Natural killer cell (primary cell): ENCODE measurements around the gene MARCHF10. TPM values are rescaled to one million over a fixed set of nuclear protein-coding genes. Genes with fewer than 3 reads are reported as not detected.
A peak's percentile ranks its signal among the peaks of the same experiment; 100 is the strongest.

ENCODE experiments used
- ATAC-seq, 3 donors: fragments of 150-1000 bp in 2 of 3; fragments of 200-7000 bp in 1 of 3; cut with Tn5 transposase; 1 replicate in 1 of 3; 2 replicates in 2 of 3; pipeline ENCODE4 v1.10.0; 2021; ENCODE audit warnings: mild to moderate bottlenecking in 2 of 3, moderate library complexity in 2 of 3
- DNase-seq, 2 donors: peaks; one replicate each; pipeline versions ENCODE4 v3.0.0 to v3.0.0-alpha.2; 2013 to 2021; ENCODE audit warnings: mixed read lengths in 1 of 2
- H3K27ac ChIP-seq: one replicate; pipeline ENCODE4 v1.5.1; 2013; ENCODE audit warnings: mild to moderate bottlenecking, low read length
- H3K27me3 ChIP-seq: one replicate; pipeline ENCODE4 v1.6.1; 2013; ENCODE audit warnings: low read length; ENCODE audit not compliant: control insufficient read depth, insufficient read depth
- H3K36me3 ChIP-seq: one replicate; pipeline ENCODE4 v1.6.1; 2013; ENCODE audit warnings: low read length; ENCODE audit not compliant: control insufficient read depth, insufficient read depth
- H3K4me1 ChIP-seq: one replicate; pipeline ENCODE4 v1.6.1; 2013; ENCODE audit warnings: low read length; ENCODE audit not compliant: control insufficient read depth, insufficient read depth
- H3K4me3 ChIP-seq: one replicate; pipeline ENCODE4 v1.5.1; 2013; ENCODE audit warnings: low read length
- H3K9me3 ChIP-seq: one replicate; pipeline ENCODE4 v1.6.1; 2013; ENCODE audit warnings: low read length; ENCODE audit not compliant: control insufficient read depth, insufficient read depth
- H3K27ac Mint-ChIP-seq, 2 donors: one replicate each; pipeline ENCODE4 v1.8.0; 2022; ENCODE audit warnings: mild to moderate bottlenecking in 2 of 2, mixed read lengths in 2 of 2, moderate library complexity in 1 of 2
- H3K27me3 Mint-ChIP-seq, 2 donors: one replicate each; pipeline ENCODE4 v1.8.0; 2022; ENCODE audit warnings: low read depth in 2 of 2, mixed read lengths in 2 of 2
- H3K36me3 Mint-ChIP-seq: one replicate; pipeline ENCODE4 v1.8.0; 2022; ENCODE audit warnings: mixed read lengths
- H3K4me1 Mint-ChIP-seq, 2 donors: one replicate each; pipeline ENCODE4 v1.8.0; 2022; ENCODE audit warnings: mixed read lengths in 2 of 2
- H3K4me3 Mint-ChIP-seq: one replicate; pipeline ENCODE4 v1.8.0; 2022; ENCODE audit warnings: mild to moderate bottlenecking, moderate library complexity, mixed read lengths
- H3K9me3 Mint-ChIP-seq, 2 donors: one replicate each; pipeline ENCODE4 v1.8.0; 2022; ENCODE audit warnings: mixed read lengths in 2 of 2
- CTCF ChIP-seq: fragments of 200-600 bp; IDR thresholded peaks from one replicate; pipeline ENCODE4 v1.8.0; 2022; ENCODE audit warnings: antibody characterized with exemption
- WGBS: methylation state at CpG from one replicate; pipeline ENCODE4 v1.1.7; 2013; ENCODE audit warnings: missing lambda C conversion rate; ENCODE audit not compliant: insufficient coverage; 5-methylcytosine and 5-hydroxymethylcytosine counted together
- intact Hi-C: fragments of 100-400 bp; cut with micrococcal nuclease; formaldehyde crosslinking; loops from one replicate; pipeline ENCODE4 v1.14.2; 2022
- total RNA-seq, 4 donors: library from RNA; stranded (reverse); fragments of 120-200 nt in 1 of 4; gene quantifications; one replicate each; pipeline versions ENCODE4 v1.2.3 to v1.2.4, GENCODE V29; 2013 to 2022

MARCHF10 gene
- 1 to 10 TPM in 1 of 3 donors, under 1 TPM in 2; 0.35 to 1.2 (median 0.40) TPM for total RNA-seq
- 1.1 TPM for total RNA-seq (2013)

GRCh38 chr17:62807812-62808575 lies at the start of gene MARCHF10:
TSS of gene MARCHF10 (minus strand) at chr17:62808314. CDS start at chr17:62801735, 6,579 bp downstream.
- 10% methylated on average over 57 of the region's 57 CpGs for WGBS

DNA sequence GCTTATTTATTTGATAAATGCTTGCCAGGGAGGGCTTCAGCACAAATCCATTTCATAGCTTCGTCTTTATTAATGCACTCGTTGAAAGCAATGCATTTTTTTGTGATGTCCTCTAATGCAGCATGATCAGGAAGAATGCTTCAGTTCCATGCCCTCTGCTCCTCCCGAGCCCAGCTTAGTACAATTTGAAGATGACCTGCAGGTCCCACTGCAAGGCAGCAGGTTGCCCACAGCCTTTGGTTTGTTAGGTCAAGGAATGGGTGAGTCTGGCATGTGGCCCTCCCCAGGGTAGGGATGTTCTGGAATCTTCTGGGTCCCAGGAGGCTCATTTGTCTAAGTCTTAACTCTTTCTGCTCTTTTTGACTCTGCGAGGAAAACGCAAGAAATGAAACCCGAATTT lies 49.4 kb upstream of the MARCHF10 start:
- H3K9me3 Mint-ChIP-seq, result no peaks in the 10 kb centered on the region
- no peaks in the 10 kb centered on the region for H3K36me3 Mint-ChIP-seq
- Histone ChIP-seq H3K9me3 (no peaks in the 10 kb centered on the region), H3K27ac (no peak overlapping the region), H3K27me3 (no peaks in the 10 kb centered on the region), H3K4me1 (no peaks in the 10 kb centered on the region), H3K36me3 (no peaks in the 10 kb centered on the region), H3K4me3 (no peak overlapping the region)
- DNase-seq, result no peak
- H3K27me3 Mint-ChIP-seq, result peaks cover 2 to 13% of the 10 kb centered on the region in 2 donors
- H3K4me3 Mint-ChIP-seq, result no peak overlapping the region
- no peak for TF ChIP-seq CTCF
- no peak for ATAC-seq
- 92% methylated on average over 6 of the region's 6 CpGs for WGBS
- intact Hi-C loops, result no loop called here
- no peaks in the 10 kb centered on the region for H3K4me1 Mint-ChIP-seq
- no peak overlapping the region for H3K27ac Mint-ChIP-seq

More at GRCh38 chr17:62807812-62808575, at the start of gene MARCHF10:
- DNase-seq (peak in 1 of 2 donors; percentile 32), ATAC-seq (peak in 1 of 3 donors; percentile 34)
- H3K4me3 Mint-ChIP-seq, result no peak within 1 kb of the TSS
- intact Hi-C loops, result no loop called here
- H3K4me1 Mint-ChIP-seq, result no peaks in the 10 kb centered on the region
- Histone ChIP-seq H3K9me3 (no peaks in the 10 kb centered on the region), H3K4me3 (no peak within 1 kb of the TSS), H3K27ac (no peak within 1 kb of the TSS), H3K36me3 (no peaks in the 10 kb centered on the region), H3K4me1 (peaks cover 6% of the 10 kb centered on the region), H3K27me3 (peaks cover 5% of the 10 kb centered on the region)
- H3K27ac Mint-ChIP-seq, result no peak within 1 kb of the TSS
- no peaks in the 10 kb centered on the region for H3K36me3 Mint-ChIP-seq
- H3K9me3 Mint-ChIP-seq, result no peaks in the 10 kb centered on the region
- TF ChIP-seq CTCF, result no peak
- H3K27me3 Mint-ChIP-seq, result peaks cover 39 to 44% of the 10 kb centered on the region in 2 donors

GRCh38 chr17:62856594-62856993 lies 48.5 kb upstream of the MARCHF10 start:
- H3K27me3 Mint-ChIP-seq, result peaks cover 2 to 13% of the 10 kb centered on the region in 2 donors
- H3K36me3 ChIP-seq, result no peaks in the 10 kb centered on the region
- H3K9me3 ChIP-seq, result no peaks in the 10 kb centered on the region
- H3K27ac ChIP-seq, result no peak overlapping the region
- no peak for ATAC-seq
- no peak for DNase-seq
- no peaks in the 10 kb centered on the region for H3K4me1 Mint-ChIP-seq
- H3K36me3 Mint-ChIP-seq, result no peaks in the 10 kb centered on the region
- H3K27ac Mint-ChIP-seq, result no peak overlapping the region
- H3K27me3 ChIP-seq, result no peaks in the 10 kb centered on the region
- no peak overlapping the region for H3K4me3 ChIP-seq
- H3K9me3 Mint-ChIP-seq, result no peaks in the 10 kb centered on the region
- WGBS, result 77% methylated on average over 3 of the region's 3 CpGs
- H3K4me1 ChIP-seq, result no peaks in the 10 kb centered on the region
- intact Hi-C loops, result no loop called here
- H3K4me3 Mint-ChIP-seq, result no peak overlapping the region
- no peak for TF ChIP-seq CTCF

DNA sequence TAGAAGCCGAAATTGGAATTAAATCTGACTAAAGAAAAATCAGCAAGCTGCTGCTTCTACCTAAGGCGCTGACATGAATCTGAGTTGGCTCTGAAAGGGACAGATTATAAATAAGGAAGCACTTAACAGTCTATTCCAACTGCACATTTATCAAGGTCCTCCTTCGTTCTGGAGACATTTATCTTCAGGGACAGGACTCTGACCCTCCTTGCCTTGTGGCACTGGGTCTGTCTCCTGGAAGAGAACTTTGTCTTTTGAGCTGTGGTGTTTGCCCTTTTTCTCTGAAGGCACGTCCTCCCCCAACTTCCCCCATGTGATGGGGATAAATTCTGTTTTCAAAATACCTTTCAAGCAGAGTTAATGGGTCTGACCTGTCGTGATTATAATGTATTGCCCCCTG lies 47.0 kb upstream of the MARCHF10 start:
- intact Hi-C loops, result no loop called here
- DNase-seq (no peak), ATAC-seq (no peak)
- H3K4me3 Mint-ChIP-seq, result no peak overlapping the region
- Histone ChIP-seq H3K27me3 (no peaks in the 10 kb centered on the region), H3K4me1 (no peaks in the 10 kb centered on the region), H3K9me3 (no peaks in the 10 kb centered on the region), H3K4me3 (no peak overlapping the region), H3K36me3 (no peaks in the 10 kb centered on the region), H3K27ac (no peak overlapping the region)
- no peaks in the 10 kb centered on the region for H3K9me3 Mint-ChIP-seq
- no peak overlapping the region for H3K27ac Mint-ChIP-seq
- H3K4me1 Mint-ChIP-seq, result no peaks in the 10 kb centered on the region
- TF ChIP-seq CTCF, result no peak
- 65% methylated on average over 4 of the region's 5 CpGs for WGBS
- peaks cover 2 to 13% of the 10 kb centered on the region in 2 donors for H3K27me3 Mint-ChIP-seq
- H3K36me3 Mint-ChIP-seq, result no peaks in the 10 kb centered on the region
